Measurements from ENCODE around the gene PALLD. TPM values are rescaled to one million over a fixed set of nuclear protein-coding genes. Genes with fewer than 3 reads are reported as not detected.

PALLD gene
- total and polyA plus RNA-seq, 3 donors from 2014 or later: 138 to 156 (median 146) TPM

DNA sequence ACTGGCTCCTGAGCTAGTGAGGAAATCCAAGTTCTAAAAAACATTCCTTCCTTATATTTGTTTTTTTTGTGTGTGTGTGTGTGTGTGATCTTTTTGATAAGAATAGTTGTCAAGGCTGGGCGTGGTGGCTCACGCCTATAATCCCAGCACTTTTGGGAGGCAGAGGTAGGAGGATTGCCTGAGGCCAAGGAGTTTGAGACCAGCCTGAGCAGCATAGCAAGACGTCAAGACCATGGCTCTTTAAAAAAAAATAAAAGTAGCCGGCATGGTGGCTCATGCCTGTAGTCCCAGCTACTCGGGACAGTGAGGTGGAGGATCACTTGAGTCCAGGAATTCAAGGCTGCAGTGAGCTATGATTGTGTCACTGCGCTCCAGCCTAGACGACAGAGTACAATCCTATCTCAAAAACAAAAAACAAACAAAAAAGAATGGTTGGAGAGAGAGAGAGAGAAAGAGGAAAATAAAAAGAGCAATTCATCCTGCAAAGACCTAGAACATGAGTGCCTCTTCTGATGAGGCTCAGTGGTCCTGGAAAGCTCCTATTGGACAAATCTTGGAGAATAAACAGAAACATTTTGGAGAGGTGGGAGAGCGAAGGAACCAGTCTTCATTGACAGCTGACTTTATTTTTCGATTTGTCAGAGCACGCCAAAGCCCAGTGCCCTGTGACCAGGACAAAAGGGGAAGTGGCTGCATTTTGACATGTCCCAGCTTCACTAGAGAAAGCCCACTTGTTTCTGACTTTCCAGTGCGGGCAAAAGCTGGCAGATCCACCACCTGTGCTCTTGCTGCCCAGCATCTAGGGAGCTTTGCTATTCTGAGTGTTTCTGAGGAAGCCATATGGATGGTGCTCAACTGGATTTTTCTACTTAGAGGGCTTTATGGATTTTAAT, 244.7 kb downstream of the PALLD start:
- TF ChIP-seq, protein P1, sequence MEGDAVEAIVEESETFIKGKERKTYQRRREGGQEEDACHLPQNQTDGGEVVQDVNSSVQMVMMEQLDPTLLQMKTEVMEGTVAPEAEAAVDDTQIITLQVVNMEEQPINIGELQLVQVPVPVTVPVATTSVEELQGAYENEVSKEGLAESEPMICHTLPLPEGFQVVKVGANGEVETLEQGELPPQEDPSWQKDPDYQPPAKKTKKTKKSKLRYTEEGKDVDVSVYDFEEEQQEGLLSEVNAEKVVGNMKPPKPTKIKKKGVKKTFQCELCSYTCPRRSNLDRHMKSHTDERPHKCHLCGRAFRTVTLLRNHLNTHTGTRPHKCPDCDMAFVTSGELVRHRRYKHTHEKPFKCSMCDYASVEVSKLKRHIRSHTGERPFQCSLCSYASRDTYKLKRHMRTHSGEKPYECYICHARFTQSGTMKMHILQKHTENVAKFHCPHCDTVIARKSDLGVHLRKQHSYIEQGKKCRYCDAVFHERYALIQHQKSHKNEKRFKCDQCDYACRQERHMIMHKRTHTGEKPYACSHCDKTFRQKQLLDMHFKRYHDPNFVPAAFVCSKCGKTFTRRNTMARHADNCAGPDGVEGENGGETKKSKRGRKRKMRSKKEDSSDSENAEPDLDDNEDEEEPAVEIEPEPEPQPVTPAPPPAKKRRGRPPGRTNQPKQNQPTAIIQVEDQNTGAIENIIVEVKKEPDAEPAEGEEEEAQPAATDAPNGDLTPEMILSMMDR (IDR thresholded peaks at IDR 0.05): no peak
- no peak for TF ChIP-seq POLR2A (IDR thresholded peaks at IDR 0.05)
- no peak for DNase-seq
- peaks cover 2% of the 10 kb centered on the region for H3K4me1 ChIP-seq
- 86 to 88% methylated on average over 11 of the region's 11 CpGs for WGBS, 2 donors
- no peak overlapping the region for H3K4me3 ChIP-seq
- no peak overlapping the region for H3K27ac ChIP-seq
- H3K27me3 ChIP-seq: no peaks in the 10 kb centered on the region
- H3K9me3 ChIP-seq: no peaks in the 10 kb centered on the region
- no peaks in the 10 kb centered on the region for H3K36me3 ChIP-seq (ENCODE audit: low read depth, missing control alignments)
- intact Hi-C loops (cut with DNase I; ENCODE audit: low total_unique reads): no loop called here

DNA sequence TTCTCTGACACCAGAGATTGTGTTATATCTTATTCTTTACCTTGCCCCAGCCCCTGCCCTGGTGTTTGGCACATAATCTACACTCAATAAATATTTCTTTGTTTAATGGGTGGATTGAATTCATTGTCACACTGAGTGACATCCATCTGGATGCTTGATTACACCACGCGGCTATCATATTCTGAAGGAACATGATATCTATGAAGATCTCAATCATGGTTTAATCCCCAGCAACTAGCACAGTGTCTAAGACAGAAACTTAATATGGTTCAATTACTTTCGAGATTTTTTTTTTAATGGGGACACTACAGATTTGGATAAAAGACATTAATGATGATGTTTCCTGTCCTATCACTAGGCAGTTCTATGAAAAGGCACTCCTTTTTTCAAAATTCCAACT, 246.3 kb downstream of the PALLD start:
- Histone ChIP-seq H3K9me3 (no peaks in the 10 kb centered on the region), H3K4me3 (no peak overlapping the region), H3K27me3 (no peaks in the 10 kb centered on the region), H3K27ac (no peak overlapping the region), H3K4me1 (no peaks in the 10 kb centered on the region), H3K36me3 (ENCODE audit: low read depth, missing control alignments) (no peaks in the 10 kb centered on the region)
- intact Hi-C loops (cut with DNase I; ENCODE audit: low total_unique reads): no loop called here
- no peak for DNase-seq
- 84 to 90% methylated on average over 3 of the region's 3 CpGs for WGBS, 2 donors
- TF ChIP-seq POLR2A (IDR thresholded peaks at IDR 0.05): no peak
- TF ChIP-seq, protein P1 (IDR thresholded peaks at IDR 0.05): no peak

DNA sequence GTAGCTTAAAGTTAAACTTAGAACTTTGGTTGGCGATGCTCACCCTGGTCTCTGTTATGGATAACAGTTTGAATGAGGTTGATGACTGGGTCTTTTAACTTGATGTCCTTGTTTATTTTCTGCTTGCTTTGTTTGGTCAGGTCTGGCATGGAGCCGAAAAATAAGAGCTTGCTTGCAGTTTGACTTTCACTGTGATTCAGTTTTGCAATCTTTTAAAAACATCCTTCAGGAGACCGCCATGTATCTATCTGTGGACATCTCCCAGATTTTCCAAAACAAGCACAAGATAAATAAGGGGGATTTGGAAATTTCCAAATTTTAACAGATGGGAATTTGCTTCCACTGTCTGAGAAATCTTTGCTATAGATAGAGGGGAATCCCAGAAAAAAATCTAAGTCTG, 246.7 kb downstream of the PALLD start:
- Histone ChIP-seq H3K4me1 (no peaks in the 10 kb centered on the region), H3K36me3 (ENCODE audit: low read depth, missing control alignments) (no peaks in the 10 kb centered on the region), H3K27me3 (no peaks in the 10 kb centered on the region), H3K27ac (no peak overlapping the region), H3K9me3 (no peaks in the 10 kb centered on the region), H3K4me3 (no peak overlapping the region)
- DNase-seq: no peak
- no peak for TF ChIP-seq POLR2A (IDR thresholded peaks at IDR 0.05)
- TF ChIP-seq, protein P1 (IDR thresholded peaks at IDR 0.05): no peak
- intact Hi-C loops (cut with DNase I; ENCODE audit: low total_unique reads): no loop called here
- 64 to 70% methylated on average over 3 of the region's 3 CpGs for WGBS, 2 donors

DNA sequence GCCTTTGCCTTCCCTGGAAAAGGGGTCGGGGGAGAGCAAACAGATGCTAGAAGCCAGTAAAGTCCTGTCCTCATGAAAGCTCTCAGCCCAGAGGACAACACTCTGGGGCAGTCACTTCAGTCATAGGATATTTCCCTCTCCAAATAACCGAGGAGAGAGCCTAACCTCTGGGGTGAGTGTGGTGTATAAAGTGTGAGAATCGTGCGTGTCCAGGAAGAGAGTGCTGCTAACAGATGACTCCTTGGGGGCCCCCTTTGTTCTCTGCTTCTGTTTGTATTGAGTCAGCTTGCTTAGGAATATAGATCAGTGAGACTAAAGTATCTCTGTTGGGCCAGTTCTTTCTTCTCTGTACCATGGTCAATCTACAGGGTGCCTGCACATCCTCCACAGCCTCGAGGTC, 247.2 kb downstream of the PALLD start:
- TF ChIP-seq POLR2A (IDR thresholded peaks at IDR 0.05): no peak
- TF ChIP-seq, protein P1 (IDR thresholded peaks at IDR 0.05): no peak
- WGBS, 2 donors: 53 to 68% methylated on average over 5 of the region's 5 CpGs
- Histone ChIP-seq H3K9me3 (no peaks in the 10 kb centered on the region), H3K4me1 (no peaks in the 10 kb centered on the region), H3K27ac (no peak overlapping the region), H3K4me3 (no peak overlapping the region), H3K27me3 (no peaks in the 10 kb centered on the region), H3K36me3 (ENCODE audit: low read depth, missing control alignments) (no peaks in the 10 kb centered on the region)
- DNase-seq: no peak
- intact Hi-C loops (cut with DNase I; ENCODE audit: low total_unique reads): no loop called here

DNA sequence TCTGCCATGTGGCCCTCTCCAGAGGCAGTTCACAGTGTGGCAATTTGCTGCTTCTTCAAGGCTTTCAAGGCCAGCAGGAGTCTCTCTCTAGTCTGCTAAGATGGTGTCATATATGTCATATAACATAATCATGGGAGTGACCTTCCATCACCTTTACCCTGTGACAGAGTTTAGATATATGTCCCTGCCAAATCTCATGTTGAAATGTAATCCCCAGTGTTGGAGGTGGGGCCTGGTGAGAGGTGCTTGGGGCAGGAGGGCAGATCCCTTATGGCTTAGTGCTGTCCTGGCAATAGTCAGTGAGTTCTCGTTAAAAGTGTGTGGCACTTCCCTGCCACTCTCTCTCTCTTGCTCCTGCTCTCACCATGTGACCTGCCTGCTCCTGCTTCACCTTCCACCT, 252.0 kb downstream of the PALLD start:
- H3K9me3 ChIP-seq: no peaks in the 10 kb centered on the region
- no peak for TF ChIP-seq POLR2A (IDR thresholded peaks at IDR 0.05)
- TF ChIP-seq, protein P1 (IDR thresholded peaks at IDR 0.05): no peak
- no peak overlapping the region for H3K27ac ChIP-seq
- H3K27me3 ChIP-seq: no peaks in the 10 kb centered on the region
- no peak overlapping the region for H3K4me3 ChIP-seq
- intact Hi-C loops (cut with DNase I; ENCODE audit: low total_unique reads): no loop called here
- no peak for DNase-seq
- no peaks in the 10 kb centered on the region for H3K4me1 ChIP-seq
- 92 to 95% methylated on average over 1 of the region's 1 CpG for WGBS, 2 donors
- H3K36me3 ChIP-seq (ENCODE audit: low read depth, missing control alignments): no peaks in the 10 kb centered on the region

Data from testis (tissue), 3 donors.